HG02973 (cell line): Measurements from ENCODE around the gene ANHX.
"Not testable (repeated sequence)": the region's sequence is repeated elsewhere in the genome, so short reads cannot be mapped to it uniquely, and the experiment has no call there.

ENCODE experiments used
- ATAC-seq: cut with Tn5 transposase; IDR thresholded peaks from one replicate; pipeline ENCODE4 v1.9.1; 2021; ENCODE audit warnings: moderate library complexity; ENCODE audit not compliant: unreplicated experiment

Gene ANHX

GRCh38 chr12:133235401-133236112 lies at the start of gene ANHX:
TSS of gene ANHX (minus strand) at chr12:133235877. CDS start at chr12:133234356, 1,521 bp downstream.
- ATAC-seq, result no peak

DNA sequence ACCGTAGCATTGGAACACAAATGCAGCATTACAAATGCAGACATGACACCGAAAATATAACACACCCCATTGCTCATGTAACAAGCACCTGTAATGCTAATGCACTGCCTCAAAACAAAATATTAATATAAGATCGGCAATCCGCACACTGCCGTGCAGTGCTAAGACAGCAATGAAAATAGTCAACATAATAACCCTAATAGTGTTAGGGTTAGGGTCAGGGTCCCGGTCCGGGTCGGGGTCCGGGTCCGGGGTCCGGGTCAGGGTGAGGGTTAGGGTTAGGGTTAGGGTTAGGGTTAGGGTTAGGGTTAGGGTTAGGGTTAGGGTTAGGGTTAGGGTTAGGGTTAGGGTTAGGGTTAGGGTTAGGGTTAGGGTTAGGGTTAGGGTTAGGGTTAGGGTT lies 29.0 kb upstream of the ANHX start:
- not testable (repeated sequence) for ATAC-seq

DNA sequence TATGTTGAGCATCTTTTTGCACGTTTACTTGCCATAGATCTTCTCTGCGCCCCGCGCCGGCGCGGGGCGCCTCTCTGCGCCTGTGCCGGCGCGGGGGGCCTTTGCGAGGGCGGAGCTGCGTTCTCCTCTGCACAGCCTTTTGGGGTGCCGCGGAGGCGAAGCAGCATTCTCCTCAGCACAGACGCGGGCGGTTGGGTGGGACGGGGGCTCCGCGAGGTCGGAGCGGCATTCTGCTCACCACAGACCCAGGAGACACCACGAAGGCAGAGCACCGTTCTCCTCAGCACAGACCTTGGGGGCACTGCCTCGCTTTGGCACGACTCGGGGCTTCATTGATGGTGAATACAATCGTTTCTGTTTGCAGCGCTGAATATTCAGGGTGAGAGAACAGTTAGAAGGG lies 28.5 kb upstream of the ANHX start:
- no peak for ATAC-seq

DNA sequence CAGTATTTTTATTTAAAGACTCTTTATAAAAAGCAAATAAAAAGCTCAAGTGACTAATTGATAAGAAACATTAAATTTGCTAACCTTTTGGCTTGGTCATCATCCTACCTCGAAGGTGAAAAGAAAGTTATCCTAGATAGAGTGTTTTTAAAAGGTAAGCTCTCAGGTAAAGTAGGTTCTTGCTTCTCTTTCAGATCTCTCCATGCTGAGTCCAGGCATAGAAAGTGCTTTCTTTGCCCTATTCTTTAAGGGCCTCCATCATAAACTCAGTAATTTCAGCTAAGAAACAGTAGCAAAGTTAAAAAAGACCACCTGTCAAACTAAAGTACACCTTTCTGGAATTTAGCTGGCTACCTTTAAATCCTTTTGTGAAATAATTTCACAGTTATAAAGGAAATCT lies 20.6 kb upstream of the ANHX start:
- no peak for ATAC-seq

DNA sequence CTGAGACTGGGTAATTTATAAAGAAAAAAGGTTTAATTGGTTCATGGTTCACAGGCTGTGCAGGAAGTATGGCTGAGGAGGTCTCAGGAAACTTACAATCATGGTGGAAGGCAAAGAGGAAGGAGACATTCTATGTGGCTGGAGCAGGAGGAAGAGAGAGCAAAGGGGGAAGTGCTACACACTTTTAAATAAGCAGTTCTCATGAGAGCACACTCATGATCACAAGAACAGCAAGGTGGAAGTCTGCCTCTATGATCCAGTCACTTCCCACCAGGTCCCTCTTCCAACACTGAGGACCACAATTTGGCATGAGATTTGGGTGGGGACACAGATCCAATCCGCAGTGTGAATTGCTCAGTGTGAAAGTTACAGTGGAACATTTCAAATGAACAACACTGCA lies 20.2 kb upstream of the ANHX start:
- ATAC-seq, result not testable (repeated sequence)

GRCh38 chr12:133251732-133252131 lies 16.1 kb upstream of the ANHX start:
- no peak for ATAC-seq

GRCh38 chr12:133236556-133236955 lies 879 bp upstream of the ANHX start:
- ATAC-seq, result no peak

GRCh38 chr12:133236144-133236543 lies 467 bp upstream of the ANHX start:
- no peak for ATAC-seq

GRCh38 chr12:133234971-133235370 lies 706 bp downstream of the ANHX start:
- ATAC-seq, result no peak

DNA sequence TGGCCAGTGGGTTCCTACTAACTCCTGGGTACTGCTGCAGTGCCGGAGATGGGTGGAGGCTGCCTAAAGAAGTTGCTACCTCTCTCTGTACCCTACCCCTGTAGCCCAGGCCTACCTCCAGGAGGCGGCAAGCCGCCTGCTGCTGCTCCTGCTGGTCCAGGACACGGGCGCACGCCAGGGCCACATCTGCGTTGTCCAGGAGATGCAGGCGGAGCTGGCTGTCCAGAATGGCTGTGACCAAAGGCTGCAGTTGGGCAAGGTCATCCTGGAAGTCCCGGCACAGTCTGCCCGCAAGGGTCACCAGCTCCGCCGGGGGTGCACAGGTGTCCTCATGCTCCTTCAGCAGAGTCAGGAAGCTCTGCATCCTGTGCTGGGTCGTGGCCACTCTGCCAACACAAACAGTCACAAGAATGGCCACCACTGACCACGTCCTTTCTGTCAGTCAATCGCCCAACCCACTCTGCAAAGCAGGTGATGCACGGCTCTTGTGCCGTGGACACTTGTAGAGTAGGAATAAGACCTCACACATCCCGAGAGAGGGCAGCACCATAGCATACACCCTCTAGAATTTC lies 1.6 kb downstream of the ANHX start:
- no peak for ATAC-seq

- ATAC-seq, result no peak
These were observed 2.7 kb downstream of the ANHX start for GRCh38 chr12:133233006-133233405.

GRCh38 chr12:133231001-133231400 lies 4.7 kb downstream of the ANHX start:
- no peak for ATAC-seq

DNA sequence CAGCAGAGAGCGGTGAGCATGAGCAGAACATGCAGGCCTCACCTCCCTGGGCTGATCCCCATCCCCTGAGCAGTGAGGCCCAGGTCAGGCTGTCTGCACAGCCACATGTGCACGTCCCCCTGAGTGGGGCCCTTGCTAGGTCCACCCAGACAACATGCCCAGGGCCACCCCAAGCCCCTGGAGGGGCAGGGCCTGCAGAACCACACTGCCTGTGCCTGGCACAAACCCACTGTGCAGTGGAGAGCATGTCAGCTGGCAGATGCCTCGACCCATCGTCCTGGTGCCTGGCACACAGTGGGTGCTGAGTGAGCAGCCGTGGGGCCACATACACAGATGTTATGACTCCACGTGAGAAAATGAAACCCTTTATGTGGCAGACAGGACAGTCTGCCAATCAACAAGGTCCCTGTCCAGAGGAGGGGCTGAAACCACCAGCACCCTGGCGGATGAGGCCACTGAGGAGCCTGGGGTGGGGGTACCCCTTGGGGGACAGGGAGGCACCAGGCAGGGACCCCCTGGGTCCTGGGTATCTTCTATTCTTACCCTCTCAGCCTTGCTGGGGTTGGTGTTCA lies 8.3 kb downstream of the ANHX start:
- no peak for ATAC-seq

GRCh38 chr12:133226690-133227089 lies 9.0 kb downstream of the ANHX start:
- ATAC-seq, result no peak

DNA sequence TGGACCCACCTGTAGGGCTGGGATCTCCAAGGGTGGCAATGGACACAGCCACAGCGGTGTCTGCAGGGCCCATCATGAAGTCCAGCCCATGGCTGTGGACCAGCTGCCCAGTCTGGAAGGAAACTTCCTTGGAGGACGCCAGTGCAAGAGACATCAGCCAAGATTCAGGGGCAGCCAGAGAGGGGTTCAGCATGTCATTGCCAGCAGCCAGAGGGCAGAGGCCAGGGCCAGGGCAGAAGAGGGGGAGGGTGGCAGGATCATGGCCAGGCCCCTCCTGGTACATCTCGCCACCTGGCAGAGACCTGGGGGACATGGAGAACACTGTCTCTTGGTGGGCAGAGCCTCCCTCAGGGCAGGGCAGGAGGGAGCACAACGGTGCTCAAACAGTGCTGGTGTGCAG lies 10.2 kb downstream of the ANHX start:
- ATAC-seq, result no peak

DNA sequence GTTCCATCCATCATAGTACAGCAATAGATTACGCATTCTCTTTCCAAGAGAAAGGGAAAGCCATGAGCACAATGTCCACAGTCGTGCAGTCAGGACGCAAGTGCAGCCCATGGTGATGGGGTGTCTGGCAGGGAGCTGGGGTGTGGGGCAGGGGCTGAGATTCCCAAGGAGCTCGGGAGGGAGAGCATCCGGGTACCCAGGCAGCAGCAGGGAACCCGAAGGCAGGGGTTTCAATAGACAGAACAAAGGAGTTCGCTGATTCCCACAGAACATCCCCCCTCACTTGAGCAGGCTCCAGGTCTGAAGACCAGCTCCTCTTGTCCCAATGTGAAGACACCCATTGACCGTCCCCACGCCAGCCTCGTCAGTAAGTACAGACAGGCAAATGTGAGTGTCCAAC lies 13.5 kb downstream of the ANHX start:
- ATAC-seq, result no peak

DNA sequence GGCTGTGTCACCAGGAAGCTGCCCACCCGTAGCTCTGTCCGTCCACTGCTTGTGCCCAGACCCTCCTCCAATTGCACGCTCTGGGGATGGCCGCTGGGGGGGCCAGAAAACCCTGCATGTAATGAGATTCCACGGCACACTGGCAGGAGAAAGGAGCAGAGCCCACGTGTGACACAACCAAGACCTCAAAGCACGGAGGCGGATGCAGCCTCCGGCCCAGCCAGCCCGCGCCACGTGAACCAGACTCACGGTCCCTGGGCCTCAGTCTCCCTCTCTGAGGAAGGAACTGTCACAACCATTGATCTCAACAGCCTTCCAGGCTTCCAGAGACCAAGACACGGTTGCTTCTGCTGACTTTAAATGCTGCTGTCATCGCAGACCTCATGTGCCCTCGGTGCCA lies 14.4 kb downstream of the ANHX start:
- ATAC-seq, result no peak

GRCh38 chr12:133220521-133220920 lies 15.2 kb downstream of the ANHX start:
- ATAC-seq, result no peak

GRCh38 chr12:133217219-133217618 lies 18.5 kb downstream of the ANHX start:
- ATAC-seq, result no peak

DNA sequence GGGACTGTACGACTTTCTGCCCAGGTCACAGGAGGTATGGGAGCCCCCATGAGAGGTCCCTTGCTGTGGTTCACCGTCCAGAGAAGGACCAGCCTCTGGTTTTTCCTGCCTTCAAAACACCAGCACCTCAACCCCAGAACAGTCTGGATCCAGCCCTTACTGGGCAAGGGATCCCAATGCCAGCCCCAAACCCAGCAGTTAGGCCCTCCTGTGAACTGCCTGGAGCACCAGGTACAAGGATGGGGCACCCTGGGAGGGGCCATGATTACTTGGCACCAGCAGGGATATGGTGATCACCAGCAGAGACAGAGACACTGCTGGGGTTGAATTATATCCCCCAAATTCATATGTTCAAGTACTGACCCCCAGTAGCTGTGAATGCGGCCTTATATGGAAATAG lies 20.0 kb downstream of the ANHX start:
- ATAC-seq, result no peak

DNA sequence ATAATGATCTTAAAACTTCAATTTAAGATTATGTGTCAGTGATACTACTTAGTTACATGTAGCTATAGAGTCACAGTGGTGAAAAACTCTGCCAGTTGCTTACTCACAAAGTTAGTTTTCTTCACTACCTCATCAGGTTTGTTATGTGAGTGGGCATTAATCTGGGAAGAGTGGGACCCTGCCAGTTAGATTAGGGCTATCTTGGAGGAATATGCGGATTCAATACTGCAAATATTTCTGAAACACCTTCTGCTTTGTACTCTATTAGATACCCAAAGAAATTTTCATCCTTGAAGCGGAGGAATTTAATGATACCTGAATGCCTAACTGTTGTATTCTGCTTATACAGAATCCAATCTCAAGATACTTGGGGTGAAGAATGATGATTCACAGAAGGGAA lies 29.3 kb downstream of the ANHX start:
- ATAC-seq, result no peak

DNA sequence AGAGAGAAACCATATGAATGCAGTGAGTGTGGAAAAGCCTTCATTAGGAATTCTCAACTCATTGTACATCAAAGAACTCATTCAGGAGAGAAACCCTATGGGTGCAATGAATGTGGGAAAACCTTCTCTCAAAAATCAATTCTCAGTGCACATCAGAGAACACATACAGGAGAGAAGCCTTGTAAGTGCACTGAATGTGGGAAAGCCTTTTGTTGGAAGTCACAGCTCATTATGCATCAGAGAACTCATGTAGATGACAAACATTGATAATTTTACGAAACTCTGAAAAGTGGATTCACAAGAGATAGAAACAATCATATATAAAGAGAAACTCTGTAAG lies 31.4 kb downstream of the ANHX start:
- no peak for ATAC-seq
